GM21529 (cell line): Measurements from ENCODE around the gene C16orf46.

Experiments used
- ATAC-seq: cut with Tn5 transposase; IDR thresholded peaks from one replicate; pipeline ENCODE4 v1.9.1; 2021; ENCODE audit not compliant: unreplicated experiment

The C16orf46 gene

DNA sequence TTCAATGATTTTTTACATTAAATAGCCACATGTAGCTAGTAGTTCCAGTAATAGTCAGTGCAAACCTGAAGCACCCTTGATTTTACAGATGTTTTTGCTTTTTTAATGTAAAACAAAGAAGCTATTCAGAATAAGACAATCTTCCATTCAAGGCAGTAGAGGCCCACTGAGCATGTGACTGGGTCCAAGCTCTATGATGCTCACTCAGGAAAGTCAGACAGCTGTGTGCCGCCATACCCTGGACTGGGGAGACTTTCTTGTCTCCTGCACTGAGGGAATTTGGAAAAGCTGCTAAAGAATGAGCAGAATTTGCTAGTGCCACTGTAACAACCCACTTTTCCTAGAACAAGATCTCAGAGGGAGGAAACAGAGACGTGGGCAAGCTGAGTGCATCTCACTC, 58.5 kb downstream of the C16orf46 start:
- ATAC-seq: no peak

DNA sequence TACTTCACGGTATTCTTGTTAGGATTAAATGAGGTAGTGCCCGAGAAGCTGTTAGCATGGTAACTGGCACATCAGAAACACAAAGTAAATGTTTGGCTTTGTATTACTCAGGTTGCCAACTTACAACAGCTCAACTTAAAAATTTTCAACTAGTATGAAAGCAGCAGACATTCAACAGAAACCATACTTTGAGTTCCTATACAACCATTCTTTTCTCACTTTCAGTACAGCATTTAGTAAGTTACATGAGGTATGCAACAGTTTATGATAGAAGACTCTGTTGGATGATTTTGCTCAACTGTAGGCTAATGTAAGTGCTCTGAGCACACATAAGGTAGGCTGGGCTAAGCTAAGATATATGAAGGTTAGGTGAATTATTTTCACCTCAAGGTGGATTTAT, 62.4 kb downstream of the C16orf46 start:
- no peak for ATAC-seq

- no peak for ATAC-seq
Observed at GRCh38 chr16:81012974-81013373, 64.1 kb downstream of the C16orf46 start.
